Measurements from ENCODE around the gene NAAA. TPM values are rescaled to one million over a fixed set of nuclear protein-coding genes. Genes with fewer than 3 reads are reported as not detected.

Gene NAAA
- total and polyA plus RNA-seq, 2 of the 13 experiments (the other 11 are each of a cell fraction or from before 2014, with no cell fraction given): 22.4 to 24.6 TPM

GRCh38 chr4:75939890-75940691 is 722 bp downstream of the NAAA start (continued):
- peak; percentile 28; the same call in 1 of the 2 replicates for TF ChIP-seq ZFX (CRISPR knock-in tag; IDR thresholded peaks at IDR 0.05; ENCODE audit: low read depth)
- TF ChIP-seq KMT2B (CRISPR knock-in tag; IDR thresholded peaks at IDR 0.05): peak; percentile 53; the same call in 1 of the 2 replicates
- TF ChIP-seq, protein P1, sequence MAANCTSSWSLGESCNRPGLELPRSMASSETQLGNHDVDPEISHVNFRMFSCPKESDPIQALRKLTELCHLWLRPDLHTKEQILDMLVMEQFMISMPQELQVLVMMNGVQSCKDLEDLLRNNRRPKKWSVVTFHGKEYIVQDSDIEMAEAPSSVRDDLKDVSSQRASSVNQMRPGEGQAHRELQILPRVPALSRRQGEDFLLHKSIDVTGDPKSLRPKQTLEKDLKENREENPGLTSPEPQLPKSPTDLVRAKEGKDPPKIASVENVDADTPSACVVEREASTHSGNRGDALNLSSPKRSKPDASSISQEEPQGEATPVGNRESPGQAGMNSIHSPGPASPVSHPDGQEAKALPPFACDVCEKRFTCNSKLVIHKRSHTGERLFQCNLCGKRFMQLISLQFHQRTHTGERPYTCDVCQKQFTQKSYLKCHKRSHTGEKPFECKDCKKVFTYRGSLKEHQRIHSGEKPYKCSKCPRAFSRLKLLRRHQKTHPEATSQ (CRISPR knock-in tag; IDR thresholded peaks at IDR 0.05; ENCODE audit: borderline replicate concordance): no peak
- TF ChIP-seq, protein P2, sequence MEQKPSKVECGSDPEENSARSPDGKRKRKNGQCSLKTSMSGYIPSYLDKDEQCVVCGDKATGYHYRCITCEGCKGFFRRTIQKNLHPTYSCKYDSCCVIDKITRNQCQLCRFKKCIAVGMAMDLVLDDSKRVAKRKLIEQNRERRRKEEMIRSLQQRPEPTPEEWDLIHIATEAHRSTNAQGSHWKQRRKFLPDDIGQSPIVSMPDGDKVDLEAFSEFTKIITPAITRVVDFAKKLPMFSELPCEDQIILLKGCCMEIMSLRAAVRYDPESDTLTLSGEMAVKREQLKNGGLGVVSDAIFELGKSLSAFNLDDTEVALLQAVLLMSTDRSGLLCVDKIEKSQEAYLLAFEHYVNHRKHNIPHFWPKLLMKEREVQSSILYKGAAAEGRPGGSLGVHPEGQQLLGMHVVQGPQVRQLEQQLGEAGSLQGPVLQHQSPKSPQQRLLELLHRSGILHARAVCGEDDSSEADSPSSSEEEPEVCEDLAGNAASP (CRISPR knock-in tag; IDR thresholded peaks at IDR 0.05; ENCODE audit: borderline replicate concordance): peak; percentile 35; the same call in 1 of the 2 replicates
- TF ChIP-seq POLR2AphosphoS5 (IDR thresholded peaks at IDR 0.05; ENCODE audit: low read depth, low read length): peak; percentile 46; the same call in 1 of the 2 replicates
- 0 out of 2 replicates have a peak, but pooled peaks have one; percentile 15 for TF ChIP-seq GATAD2A (CRISPR knock-in tag; IDR thresholded peaks at IDR 0.05)
- TF ChIP-seq HNF4A (CRISPR knock-in tag; IDR thresholded peaks at IDR 0.05): no peak; the same call in 1 of the 2 replicates
- 0 out of 2 replicates have a peak, but pooled peaks have one; percentile 5 for TF ChIP-seq IRF9 (CRISPR knock-in tag; IDR thresholded peaks at IDR 0.05; ENCODE audit: borderline replicate concordance)
- no peak for TF ChIP-seq DPF2 (CRISPR knock-in tag; IDR thresholded peaks at IDR 0.05; ENCODE audit: borderline replicate concordance, low read depth)
- TF ChIP-seq ZNF546 (CRISPR knock-in tag; conservative IDR thresholded peaks at IDR 0.05): peak; percentile 17
- peak; percentile 40; the same call in 1 of the 2 replicates for TF ChIP-seq RFXAP (CRISPR knock-in tag; IDR thresholded peaks at IDR 0.05; ENCODE audit: borderline replicate concordance)
- TF ChIP-seq ZFP1 (CRISPR knock-in tag; IDR thresholded peaks at IDR 0.05): no peak
- TF ChIP-seq, protein P3, sequence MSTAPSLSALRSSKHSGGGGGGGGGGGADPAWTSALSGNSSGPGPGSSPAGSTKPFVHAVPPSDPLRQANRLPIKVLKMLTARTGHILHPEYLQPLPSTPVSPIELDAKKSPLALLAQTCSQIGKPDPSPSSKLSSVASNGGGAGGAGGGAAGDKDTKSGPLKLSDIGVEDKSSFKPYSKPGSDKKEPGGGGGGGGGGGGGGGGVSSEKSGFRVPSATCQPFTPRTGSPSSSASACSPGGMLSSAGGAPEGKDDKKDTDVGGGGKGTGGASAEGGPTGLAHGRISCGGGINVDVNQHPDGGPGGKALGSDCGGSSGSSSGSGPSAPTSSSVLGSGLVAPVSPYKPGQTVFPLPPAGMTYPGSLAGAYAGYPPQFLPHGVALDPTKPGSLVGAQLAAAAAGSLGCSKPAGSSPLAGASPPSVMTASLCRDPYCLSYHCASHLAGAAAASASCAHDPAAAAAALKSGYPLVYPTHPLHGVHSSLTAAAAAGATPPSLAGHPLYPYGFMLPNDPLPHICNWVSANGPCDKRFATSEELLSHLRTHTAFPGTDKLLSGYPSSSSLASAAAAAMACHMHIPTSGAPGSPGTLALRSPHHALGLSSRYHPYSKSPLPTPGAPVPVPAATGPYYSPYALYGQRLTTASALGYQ (CRISPR knock-in tag; IDR thresholded peaks at IDR 0.05): no peak; the same call in 1 of the 2 replicates
- no peak for TF ChIP-seq PHF21A (CRISPR knock-in tag; IDR thresholded peaks at IDR 0.05)
- TF ChIP-seq GABPB1 (CRISPR knock-in tag; IDR thresholded peaks at IDR 0.05): no peak; the same call in 1 of the 2 replicates
- 0 out of 2 replicates have a peak, but pooled peaks have one; percentile 30 for TF ChIP-seq GATAD1 (CRISPR knock-in tag; IDR thresholded peaks at IDR 0.05)
- TF ChIP-seq KAT7 (CRISPR knock-in tag; IDR thresholded peaks at IDR 0.05; ENCODE audit: borderline replicate concordance): 0 out of 2 replicates have a peak, but pooled peaks have one; percentile 18
- no peak for TF ChIP-seq AGO1 (IDR thresholded peaks at IDR 0.05; ENCODE audit: low read depth, low read length, poor library complexity, severe bottlenecking)
- TF ChIP-seq SRY (CRISPR knock-in tag; IDR thresholded peaks at IDR 0.05): 0 out of 2 replicates have a peak, but pooled peaks have one; percentile 65
- TF ChIP-seq MTF1 (CRISPR knock-in tag; IDR thresholded peaks at IDR 0.05): no peak
- TF ChIP-seq FOXA3 (CRISPR knock-in tag; IDR thresholded peaks at IDR 0.05): peak; percentile 8; the same call in 1 of the 2 replicates
- no peak for TF ChIP-seq ZNF251 (CRISPR knock-in tag; IDR thresholded peaks at IDR 0.05)
- peak; percentile 54; the same call in 1 of the 2 replicates for TF ChIP-seq YEATS4 (CRISPR knock-in tag; IDR thresholded peaks at IDR 0.05; ENCODE audit: borderline replicate concordance)
- TF ChIP-seq MED1 (CRISPR knock-in tag; IDR thresholded peaks at IDR 0.05): peak; percentile 22; the same call in 1 of the 2 replicates
- TF ChIP-seq ZNF709 (CRISPR knock-in tag; IDR thresholded peaks at IDR 0.05): 0 out of 2 replicates have a peak, but pooled peaks have one; percentile 12

Measured in HepG2 (cell line).